Upper lobe of left lung (tissue), 4 donors: ENCODE data around the gene MAD1L1.

Experiments
- CTCF ChIP-seq, 6 experiments: fragments of 450-650 bp in 4 of 6; fragments of 200-600 bp in 2 of 6; sonication (generic) in 2 of 6; IDR thresholded peaks; one replicate each; pipeline ENCODE4 v1.5.1; 2016 to 2019; ENCODE audit warnings: antibody characterized with exemption in 6 of 6
- EP300 ChIP-seq, 4 donors: sonication (generic); formaldehyde crosslinking; IDR thresholded peaks; one replicate each; pipeline ENCODE4 v1.5.1; 2017; ENCODE audit warnings: antibody characterized with exemption in 4 of 4, control low read depth in 2 of 4

GRCh38 chr7:2132243-2132642, 100.5 kb downstream of the MAD1L1 start:
- TF ChIP-seq EP300 (IDR thresholded peaks at IDR 0.05), result no peak
- no peak for TF ChIP-seq CTCF (IDR thresholded peaks at IDR 0.05)
